SK-N-MC (cell line): ENCODE data around the gene CTPS2.

ENCODE experiments used
- EZH2 ChIP-seq: fragments of 200-600 bp; sonication (generic); IDR thresholded peaks from one replicate; pipeline ENCODE4 v1.6.1; 2017; ENCODE audit warnings: antibody characterized with exemption
- FOXP2 ChIP-seq: optimal IDR thresholded peaks from 2 replicates; pipeline ENCODE3; 2011; ENCODE audit warnings: mild to moderate bottlenecking, moderate library complexity; ENCODE audit not compliant: insufficient read depth; ENCODE audit errors: extremely low read length, control extremely low read depth
- POLR2AphosphoS5 ChIP-seq: IDR thresholded peaks from 2 replicates; pipeline ENCODE4 v1.6.1; 2012; ENCODE audit warnings: mild to moderate bottlenecking, low read depth, low read length, borderline replicate concordance

GRCh38 chrX:16748425-16748824, 36.0 kb upstream of the CTPS2 start:
- no peak for TF ChIP-seq POLR2AphosphoS5
- TF ChIP-seq EZH2, result no peak
- TF ChIP-seq FOXP2, result no peak
